ENCODE results near the gene DHX8.

DHX8 gene

DNA sequence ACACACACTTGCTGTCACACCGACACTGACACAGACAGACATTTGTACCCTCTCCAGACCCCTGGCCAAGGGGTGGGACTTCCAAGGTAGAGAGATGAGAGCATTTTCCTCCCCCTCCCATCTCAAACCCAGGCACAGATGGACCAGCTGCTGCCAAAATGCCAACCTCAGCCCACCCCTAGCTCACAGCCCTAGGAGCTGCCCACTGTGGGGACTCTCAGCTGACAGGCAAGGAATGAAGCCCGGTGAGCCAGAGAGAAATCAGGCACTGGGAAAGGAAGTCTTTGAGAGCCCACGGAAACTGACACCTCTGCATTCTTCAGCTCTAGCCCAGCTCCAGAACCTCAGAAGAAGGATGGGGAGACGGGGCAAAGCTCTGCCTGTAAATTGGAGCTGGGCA is 59.5 kb downstream of the DHX8 start:
- Histone ChIP-seq H3K4me2 (ENCODE audit: low read length) (no peak overlapping the region), H3K9me3 (ENCODE audit: control insufficient read depth, insufficient read depth, low read length) (no peaks in the 10 kb centered on the region), H3F3A (ENCODE audit: control insufficient read depth, insufficient read depth) (no peaks in the 10 kb centered on the region), H3K36me3 (ENCODE audit: control insufficient read depth, low read length) (no peaks in the 10 kb centered on the region), H3K9me2 (replicated peaks; ENCODE audit: control insufficient read depth, low read length) (no peaks in the 10 kb centered on the region), H4K20me1 (ENCODE audit: control insufficient read depth, insufficient read depth, low read depth, low read length) (peaks cover 7% of the 10 kb centered on the region; the same call in 1 of the 2 replicates), H3K79me2 (ENCODE audit: control insufficient read depth, low read length) (no peaks in the 10 kb centered on the region), H3K4me3 (ENCODE audit: low read length) (no peak overlapping the region), H3K4me1 (ENCODE audit: control insufficient read depth, low read length) (peaks cover 21% of the 10 kb centered on the region), H3K27me3 (ENCODE audit: control insufficient read depth, low read length) (peaks cover 62% of the 10 kb centered on the region), H3K27ac (ENCODE audit: low read depth, low read length) (no peak overlapping the region)
- TF ChIP-seq, protein P1, sequence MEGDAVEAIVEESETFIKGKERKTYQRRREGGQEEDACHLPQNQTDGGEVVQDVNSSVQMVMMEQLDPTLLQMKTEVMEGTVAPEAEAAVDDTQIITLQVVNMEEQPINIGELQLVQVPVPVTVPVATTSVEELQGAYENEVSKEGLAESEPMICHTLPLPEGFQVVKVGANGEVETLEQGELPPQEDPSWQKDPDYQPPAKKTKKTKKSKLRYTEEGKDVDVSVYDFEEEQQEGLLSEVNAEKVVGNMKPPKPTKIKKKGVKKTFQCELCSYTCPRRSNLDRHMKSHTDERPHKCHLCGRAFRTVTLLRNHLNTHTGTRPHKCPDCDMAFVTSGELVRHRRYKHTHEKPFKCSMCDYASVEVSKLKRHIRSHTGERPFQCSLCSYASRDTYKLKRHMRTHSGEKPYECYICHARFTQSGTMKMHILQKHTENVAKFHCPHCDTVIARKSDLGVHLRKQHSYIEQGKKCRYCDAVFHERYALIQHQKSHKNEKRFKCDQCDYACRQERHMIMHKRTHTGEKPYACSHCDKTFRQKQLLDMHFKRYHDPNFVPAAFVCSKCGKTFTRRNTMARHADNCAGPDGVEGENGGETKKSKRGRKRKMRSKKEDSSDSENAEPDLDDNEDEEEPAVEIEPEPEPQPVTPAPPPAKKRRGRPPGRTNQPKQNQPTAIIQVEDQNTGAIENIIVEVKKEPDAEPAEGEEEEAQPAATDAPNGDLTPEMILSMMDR (IDR thresholded peaks at IDR 0.05; ENCODE audit: low read depth, low read length, poor library complexity, severe bottlenecking), result no peak
- no peak for TF ChIP-seq EZH2phosphoT487 (IDR thresholded peaks at IDR 0.05; ENCODE audit: borderline replicate concordance, low read length)

DNA sequence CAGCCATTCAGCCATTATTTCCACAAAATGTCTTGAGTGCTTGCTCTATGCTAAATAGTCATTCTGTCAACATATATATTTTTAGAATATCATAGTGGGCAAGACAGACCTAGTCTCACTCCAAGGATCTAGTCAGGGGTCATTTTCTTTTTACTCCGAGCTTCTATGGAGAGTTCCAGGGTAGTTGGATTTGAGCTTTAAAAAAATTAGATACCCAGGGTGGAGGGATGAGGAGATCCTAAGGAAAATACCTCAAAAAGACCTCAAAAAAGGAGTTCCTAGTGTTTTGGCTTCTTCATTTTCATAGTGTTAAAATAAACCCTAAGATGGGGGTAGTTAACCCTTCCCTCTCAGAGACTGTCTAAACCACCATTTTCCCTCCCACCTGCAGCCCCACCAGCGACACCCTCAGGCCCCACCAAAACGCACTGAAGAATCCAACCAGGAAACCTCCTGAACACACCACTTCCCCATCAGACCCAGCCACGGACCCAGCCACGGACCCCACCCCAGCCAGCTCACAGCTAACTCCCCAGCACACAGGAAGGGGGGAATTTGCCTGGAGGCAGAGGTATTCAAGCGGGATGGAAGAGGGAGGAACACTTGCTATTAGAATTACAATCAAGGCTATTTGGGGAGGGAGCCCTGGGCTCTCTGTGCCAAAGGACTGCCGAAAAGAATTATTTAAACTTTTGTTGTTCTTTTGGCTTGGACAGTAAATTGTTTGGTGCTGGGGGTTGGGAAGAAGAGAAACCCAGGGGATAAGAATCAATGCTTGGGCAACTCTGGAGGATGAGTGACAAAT is 60.2 kb downstream of the DHX8 start:
- peaks cover 21% of the 10 kb centered on the region for H3K4me1 ChIP-seq (ENCODE audit: control insufficient read depth, low read length)
- no peak overlapping the region for H3K27ac ChIP-seq (ENCODE audit: low read depth, low read length)
- H3K4me3 ChIP-seq (ENCODE audit: low read length), result no peak overlapping the region
- no peaks in the 10 kb centered on the region for H3K79me2 ChIP-seq (ENCODE audit: control insufficient read depth, low read length)
- H3K36me3 ChIP-seq (ENCODE audit: control insufficient read depth, low read length), result no peaks in the 10 kb centered on the region
- H4K20me1 ChIP-seq (ENCODE audit: control insufficient read depth, insufficient read depth, low read depth, low read length), result peaks cover 7% of the 10 kb centered on the region; the same call in 1 of the 2 replicates
- H3K4me2 ChIP-seq (ENCODE audit: low read length), result no peak overlapping the region
- no peak for TF ChIP-seq EZH2phosphoT487 (IDR thresholded peaks at IDR 0.05; ENCODE audit: borderline replicate concordance, low read length)
- TF ChIP-seq, protein P1 (IDR thresholded peaks at IDR 0.05; ENCODE audit: low read depth, low read length, poor library complexity, severe bottlenecking), result peak; percentile 11
- no peaks in the 10 kb centered on the region for H3K9me2 ChIP-seq (replicated peaks; ENCODE audit: control insufficient read depth, low read length)
- no peaks in the 10 kb centered on the region for H3K9me3 ChIP-seq (ENCODE audit: control insufficient read depth, insufficient read depth, low read length)
- peaks cover 65% of the 10 kb centered on the region for H3K27me3 ChIP-seq (ENCODE audit: control insufficient read depth, low read length)
- no peaks in the 10 kb centered on the region for H3F3A ChIP-seq (ENCODE audit: control insufficient read depth, insufficient read depth)

DNA sequence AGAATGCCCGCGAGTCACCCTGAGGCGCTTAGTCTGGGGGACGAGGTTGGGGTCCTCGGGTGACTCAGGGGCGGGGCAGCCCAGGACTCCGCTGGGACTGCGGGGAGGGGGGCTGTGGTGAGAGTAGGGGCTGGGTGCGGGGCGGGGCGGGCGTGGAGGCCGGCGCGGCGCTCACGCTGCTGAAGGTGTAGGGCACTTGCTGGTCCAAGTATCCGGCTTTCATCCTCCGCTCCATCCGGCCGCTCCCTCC is 61.5 kb downstream of the DHX8 start:
- H3K27me3 ChIP-seq (ENCODE audit: control insufficient read depth, low read length), result peaks cover 65% of the 10 kb centered on the region
- TF ChIP-seq EZH2phosphoT487 (IDR thresholded peaks at IDR 0.05; ENCODE audit: borderline replicate concordance, low read length), result no peak
- TF ChIP-seq, protein P1 (IDR thresholded peaks at IDR 0.05; ENCODE audit: low read depth, low read length, poor library complexity, severe bottlenecking), result no peak
- H3K4me1 ChIP-seq (ENCODE audit: control insufficient read depth, low read length), result peaks cover 21% of the 10 kb centered on the region
- H3F3A ChIP-seq (ENCODE audit: control insufficient read depth, insufficient read depth), result no peaks in the 10 kb centered on the region
- peaks cover 7% of the 10 kb centered on the region; the same call in 1 of the 2 replicates for H4K20me1 ChIP-seq (ENCODE audit: control insufficient read depth, insufficient read depth, low read depth, low read length)
- H3K9me3 ChIP-seq (ENCODE audit: control insufficient read depth, insufficient read depth, low read length), result no peaks in the 10 kb centered on the region
- peak overlapping the region; percentile 89 for H3K4me2 ChIP-seq (ENCODE audit: low read length)
- H3K79me2 ChIP-seq (ENCODE audit: control insufficient read depth, low read length), result no peaks in the 10 kb centered on the region
- peak overlapping the region; percentile 70 for H3K4me3 ChIP-seq (ENCODE audit: low read length)
- H3K27ac ChIP-seq (ENCODE audit: low read depth, low read length), result no peak overlapping the region
- H3K36me3 ChIP-seq (ENCODE audit: control insufficient read depth, low read length), result no peaks in the 10 kb centered on the region
- no peaks in the 10 kb centered on the region for H3K9me2 ChIP-seq (replicated peaks; ENCODE audit: control insufficient read depth, low read length)
